ENCODE data around the gene CRYBG3. TPM values are rescaled to one million over a fixed set of nuclear protein-coding genes. Genes with fewer than 3 reads are reported as not detected.

The CRYBG3 gene
- total RNA-seq, 2 experiments from 2014 or later = 1.6 to 1.8 TPM

DNA sequence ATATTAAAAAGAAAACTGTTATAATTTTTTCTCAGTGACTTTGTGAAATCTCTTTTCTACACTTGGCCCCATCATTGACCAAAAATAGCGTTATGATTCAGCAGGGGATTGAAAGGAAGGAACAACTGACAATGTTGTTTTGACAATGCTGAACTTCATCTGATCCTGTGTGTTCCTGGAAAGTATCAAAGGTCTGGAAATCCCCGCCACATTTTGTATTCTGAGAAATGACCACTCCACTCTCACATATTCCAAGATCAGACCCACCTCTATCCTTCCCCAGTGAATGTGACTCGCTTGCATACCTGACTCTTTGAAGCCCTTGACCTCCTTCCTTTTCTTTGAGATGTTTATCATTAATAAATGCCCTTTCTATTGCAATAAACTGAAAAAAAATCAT, 160.1 kb downstream of the CRYBG3 start:
- Mint-ChIP-seq H3K27me3 (ENCODE audit: low read depth) (no peaks in the 10 kb centered on the region), H3K4me1 (ENCODE audit: low read depth) (peaks cover 20% of the 10 kb centered on the region), H3K36me3 (ENCODE audit: low read depth) (no peaks in the 10 kb centered on the region), H3K9me3 (ENCODE audit: insufficient read depth) (no peaks in the 10 kb centered on the region), H3K27ac (no peak overlapping the region), H3K4me3 (no peak overlapping the region)
- peak; percentile 23 for ATAC-seq
- CTCF ChIA-PET = interaction anchor here (1.2 to 1.3 kb wide), 2 partner anchors 10 to 41 kb away, joined by 3 read pairs; partner anchors contain the start of gene RIOX2
- POLR2A ChIA-PET = no interaction called here
- no peak for DNase-seq

DNA sequence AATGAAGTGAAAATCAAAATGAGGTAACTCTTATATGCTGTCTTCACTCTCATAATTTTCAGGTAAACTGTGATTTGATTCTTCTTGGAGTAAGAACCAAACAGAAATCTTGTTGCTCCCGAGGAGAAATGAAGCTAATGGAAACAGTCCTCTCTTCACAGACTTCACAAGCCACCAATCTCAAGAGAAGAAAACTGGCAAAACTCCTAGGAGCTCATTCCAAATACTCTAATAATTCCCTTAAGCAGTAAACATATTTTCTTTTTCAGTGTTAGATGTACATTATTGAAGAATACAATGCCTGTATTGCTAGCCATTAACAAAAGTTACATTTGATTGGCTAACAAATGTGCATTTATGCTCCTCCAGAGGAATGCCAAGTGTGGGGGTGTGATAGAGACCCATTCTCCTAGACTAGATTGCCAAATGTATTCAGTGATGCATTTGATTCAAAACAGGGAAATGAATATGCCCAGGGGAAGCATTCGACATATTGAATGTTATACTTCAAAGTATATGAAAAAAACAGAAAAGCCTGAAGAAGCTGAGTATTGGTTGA, 162.2 kb downstream of the CRYBG3 start:
- DNase-seq (no peak), ATAC-seq (no peak)
- ChIA-PET CTCF (interaction anchor here (0.6 to 3.7 kb wide), 6 partner anchors 10 to 163 kb away, joined by 3 to 18 read pairs (median 4); no protein-coding TSS in a partner anchor), POLR2A (no interaction called here)
- H3K27me3 Mint-ChIP-seq (ENCODE audit: low read depth) = no peaks in the 10 kb centered on the region
- no peak overlapping the region for H3K4me3 Mint-ChIP-seq
- H3K4me1 Mint-ChIP-seq (ENCODE audit: low read depth) = peaks cover 20% of the 10 kb centered on the region
- H3K9me3 Mint-ChIP-seq (ENCODE audit: insufficient read depth) = peaks cover 3% of the 10 kb centered on the region
- peaks cover 2% of the 10 kb centered on the region for H3K36me3 Mint-ChIP-seq (ENCODE audit: low read depth)
- H3K27ac Mint-ChIP-seq = no peak overlapping the region

DNA sequence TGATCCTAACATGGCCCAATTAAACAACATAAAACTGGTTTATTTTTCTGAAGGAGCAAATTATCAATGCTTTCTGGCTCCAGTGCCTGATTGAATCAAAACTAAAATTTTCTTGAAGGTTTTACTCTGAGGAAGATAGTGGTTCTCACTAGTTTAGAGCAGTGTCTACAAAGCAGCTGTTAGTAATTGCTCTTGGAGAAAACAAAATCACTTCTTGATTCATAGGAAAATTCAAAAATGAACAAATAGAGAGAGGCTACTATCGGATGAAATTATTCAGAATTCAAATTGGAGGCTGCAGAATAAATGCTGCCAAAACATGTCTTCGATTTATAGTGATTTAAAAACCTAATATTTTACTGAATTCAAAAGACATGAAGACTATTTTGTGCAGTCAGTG, 165.5 kb downstream of the CRYBG3 start:
- H3K27ac Mint-ChIP-seq = no peak overlapping the region
- no peak for DNase-seq
- H3K9me3 Mint-ChIP-seq (ENCODE audit: insufficient read depth) = peaks cover 3% of the 10 kb centered on the region
- ChIA-PET CTCF (interaction anchor here (1.4 to 3.7 kb wide), 2 partner anchors 33 to 35 kb away, joined by 3 to 18 read pairs; no protein-coding TSS in a partner anchor), POLR2A (no interaction called here)
- peaks cover 28% of the 10 kb centered on the region for H3K4me1 Mint-ChIP-seq (ENCODE audit: low read depth)
- ATAC-seq = no peak
- no peak overlapping the region for H3K4me3 Mint-ChIP-seq
- H3K36me3 Mint-ChIP-seq (ENCODE audit: low read depth) = peaks cover 2% of the 10 kb centered on the region
- no peaks in the 10 kb centered on the region for H3K27me3 Mint-ChIP-seq (ENCODE audit: low read depth)

- DNase-seq (no peak), ATAC-seq (no peak)
- Mint-ChIP-seq H3K27ac (no peak overlapping the region), H3K4me1 (ENCODE audit: low read depth) (peaks cover 22% of the 10 kb centered on the region), H3K4me3 (no peak overlapping the region), H3K27me3 (ENCODE audit: low read depth) (peaks cover 10% of the 10 kb centered on the region), H3K9me3 (ENCODE audit: insufficient read depth) (peaks cover 3% of the 10 kb centered on the region), H3K36me3 (ENCODE audit: low read depth) (peaks cover 2% of the 10 kb centered on the region)
- POLR2A ChIA-PET = no interaction called here
- CTCF ChIA-PET = interaction anchor here (0.7 kb wide), 1 partner anchor 33 kb away, joined by 3 read pairs; no protein-coding TSS in a partner anchor
Observed at GRCh38 chr3:97988784-97989568, 167.2 kb downstream of the CRYBG3 start.

DNA sequence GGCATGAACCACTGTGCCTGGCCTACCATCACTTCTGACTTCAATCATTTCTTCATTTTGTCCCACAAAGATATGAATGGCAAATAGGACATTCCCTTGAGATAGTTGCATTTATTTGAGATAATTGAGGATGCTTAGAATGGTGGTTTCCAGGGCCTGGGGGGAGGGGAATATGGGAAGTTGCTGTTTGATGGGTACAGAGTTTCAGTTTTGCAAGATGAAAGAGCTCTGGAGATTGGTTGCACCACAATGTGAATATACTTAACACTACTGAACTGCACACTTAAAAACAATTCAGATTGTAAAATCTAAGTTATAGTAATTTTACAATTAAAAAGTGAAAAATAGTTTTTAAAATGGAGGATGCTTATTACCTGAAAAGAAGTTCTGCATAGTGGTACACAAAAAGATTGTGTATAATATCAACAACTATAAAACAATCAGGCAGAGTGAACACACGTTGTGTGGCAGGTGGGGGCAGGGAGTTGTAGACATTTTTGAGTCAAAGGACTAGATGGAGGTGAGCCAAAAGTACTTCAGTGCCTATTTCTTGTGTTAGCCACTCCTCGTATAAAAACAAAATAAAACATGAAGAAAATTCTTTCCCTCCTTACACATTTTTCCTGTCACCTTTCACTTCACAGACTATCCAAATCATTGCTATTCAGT, 168.9 kb downstream of the CRYBG3 start:
- H3K27me3 Mint-ChIP-seq (ENCODE audit: low read depth) = peaks cover 12% of the 10 kb centered on the region
- peaks cover 3% of the 10 kb centered on the region for H3K9me3 Mint-ChIP-seq (ENCODE audit: insufficient read depth)
- ChIA-PET POLR2A (no interaction called here), CTCF (interaction anchor here (0.8 to 2.9 kb wide), 3 partner anchors 10 to 32 kb away, joined by 3 to 18 read pairs (median 4); no protein-coding TSS in a partner anchor)
- ATAC-seq (no peak), DNase-seq (no peak)
- H3K36me3 Mint-ChIP-seq (ENCODE audit: low read depth) = peaks cover 2% of the 10 kb centered on the region
- no peak overlapping the region for H3K27ac Mint-ChIP-seq
- peaks cover 22% of the 10 kb centered on the region for H3K4me1 Mint-ChIP-seq (ENCODE audit: low read depth)
- peak overlapping the region; percentile 13 for H3K4me3 Mint-ChIP-seq

DNA sequence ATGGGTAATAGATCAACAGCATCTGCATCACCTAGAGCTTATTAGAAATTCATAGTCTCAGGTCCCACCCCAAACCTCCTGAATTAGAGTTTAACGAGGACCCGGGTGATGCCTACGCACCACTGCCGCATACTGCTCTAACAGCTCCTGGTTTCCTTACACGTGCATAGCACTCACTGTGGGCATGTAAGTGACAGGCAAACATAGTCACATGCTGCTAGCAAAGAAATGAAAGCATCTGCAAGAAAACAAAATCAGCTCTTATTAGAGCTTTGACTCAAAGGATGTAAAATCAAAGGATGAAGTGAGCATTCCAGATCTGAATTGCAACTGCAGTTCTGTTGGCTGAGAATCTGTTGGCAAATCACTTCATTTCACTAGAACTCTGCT, 169.5 kb downstream of the CRYBG3 start:
- Mint-ChIP-seq H3K36me3 (ENCODE audit: low read depth) (peaks cover 2% of the 10 kb centered on the region), H3K27me3 (ENCODE audit: low read depth) (peaks cover 12% of the 10 kb centered on the region), H3K27ac (no peak overlapping the region), H3K4me1 (ENCODE audit: low read depth) (peaks cover 22% of the 10 kb centered on the region), H3K9me3 (ENCODE audit: insufficient read depth) (peaks cover 3% of the 10 kb centered on the region), H3K4me3 (peak overlapping the region; percentile 13)
- ATAC-seq = peak; percentile 55
- CTCF ChIA-PET = interaction anchor here (0.8 to 2.9 kb wide), 3 partner anchors 9 to 32 kb away, joined by 3 to 18 read pairs (median 4); no protein-coding TSS in a partner anchor
- DNase-seq = no peak
- POLR2A ChIA-PET = interaction anchor here (1.2 kb wide), 1 partner anchor 10 kb away, joined by 3 read pairs; no protein-coding TSS in a partner anchor

DNA sequence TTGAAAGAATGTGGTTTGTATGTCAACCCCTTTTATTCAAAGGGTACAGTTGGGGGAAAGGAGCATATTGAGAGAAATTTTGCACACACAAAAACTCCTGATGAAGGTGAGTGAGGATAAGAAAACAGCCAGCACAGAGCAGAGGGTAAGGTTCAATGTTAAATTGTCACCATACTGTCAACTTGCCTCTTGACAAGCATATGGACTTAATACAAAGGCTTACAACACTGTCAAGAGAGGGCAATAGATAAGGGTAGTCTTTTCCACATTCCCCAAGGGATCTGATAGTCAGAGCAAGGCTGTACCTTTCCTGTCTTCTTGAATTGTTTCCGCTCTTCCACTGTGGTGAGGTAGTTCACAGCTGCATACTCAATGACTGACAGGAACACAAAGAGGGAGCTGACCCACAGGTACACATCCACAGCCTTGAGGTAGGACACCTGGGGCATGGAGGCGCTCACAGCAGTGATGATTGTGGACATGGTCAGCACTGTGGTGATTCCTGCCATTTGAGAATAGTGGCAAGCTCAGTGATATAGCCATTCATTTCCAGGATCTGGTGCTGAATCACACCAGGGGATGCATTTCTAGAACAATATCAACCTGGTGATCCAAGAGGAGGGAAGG, 170.8 kb downstream of the CRYBG3 start:
- H3K27ac Mint-ChIP-seq = no peak overlapping the region

GRCh38 chr3:97993526-97993925, 171.7 kb downstream of the CRYBG3 start:
- peaks cover 22% of the 10 kb centered on the region for H3K4me1 Mint-ChIP-seq (ENCODE audit: low read depth)
- no peak overlapping the region for H3K4me3 Mint-ChIP-seq
- no peaks in the 10 kb centered on the region for H3K36me3 Mint-ChIP-seq (ENCODE audit: low read depth)
- ChIA-PET CTCF (interaction anchor here (2.9 kb wide), 1 partner anchor 29 kb away, joined by 18 read pairs; no protein-coding TSS in a partner anchor), POLR2A (no interaction called here)
- ATAC-seq (no peak), DNase-seq (no peak)
- peaks cover 14% of the 10 kb centered on the region for H3K27me3 Mint-ChIP-seq (ENCODE audit: low read depth)
- no peaks in the 10 kb centered on the region for H3K9me3 Mint-ChIP-seq (ENCODE audit: insufficient read depth)
- H3K27ac Mint-ChIP-seq = no peak overlapping the region

More for the DNA sequence above, 170.8 kb downstream of the CRYBG3 start:
- Mint-ChIP-seq H3K4me1 (ENCODE audit: low read depth) (peaks cover 22% of the 10 kb centered on the region), H3K4me3 (no peak overlapping the region), H3K9me3 (ENCODE audit: insufficient read depth) (no peaks in the 10 kb centered on the region), H3K27me3 (ENCODE audit: low read depth) (peaks cover 14% of the 10 kb centered on the region), H3K36me3 (ENCODE audit: low read depth) (peaks cover 2% of the 10 kb centered on the region)
- ATAC-seq (no peak), DNase-seq (no peak)
- CTCF ChIA-PET = interaction anchor here (2.9 kb wide), 1 partner anchor 30 kb away, joined by 18 read pairs; no protein-coding TSS in a partner anchor
- POLR2A ChIA-PET = interaction anchor here (1.2 kb wide), 1 partner anchor 9 kb away, joined by 3 read pairs; no protein-coding TSS in a partner anchor

DNA sequence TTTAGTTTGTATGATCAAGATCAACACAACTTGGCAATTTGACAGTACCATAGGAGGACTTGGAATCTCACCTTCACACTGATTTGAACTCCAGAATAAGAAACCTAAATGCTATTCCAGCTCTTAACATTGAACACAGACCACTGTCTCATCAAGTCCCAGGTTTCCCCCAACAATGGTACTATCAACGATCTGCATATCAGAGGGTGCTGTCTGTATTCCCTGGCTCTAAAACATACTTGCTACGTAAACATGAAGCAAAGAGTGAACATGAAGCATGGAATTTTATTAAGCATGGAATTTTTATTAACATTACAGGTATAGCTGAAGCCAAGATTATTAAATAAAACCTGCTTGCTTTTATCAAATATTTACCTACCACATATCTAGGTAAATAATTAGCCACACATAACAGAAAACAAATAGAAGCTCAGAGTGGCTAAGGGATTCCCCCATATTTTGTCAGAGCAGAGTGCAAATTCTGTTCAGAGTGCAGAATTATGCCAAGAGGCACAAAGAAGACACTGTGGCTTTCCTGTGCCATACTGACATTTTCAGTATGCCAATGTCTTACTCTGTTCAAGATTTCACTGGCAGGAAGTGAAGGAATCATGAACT, 172.6 kb downstream of the CRYBG3 start:
- POLR2A ChIA-PET = no interaction called here

More for the DNA sequence above, 172.6 kb downstream of the CRYBG3 start:
- Mint-ChIP-seq H3K4me3 (no peak overlapping the region), H3K27me3 (ENCODE audit: low read depth) (peaks cover 14% of the 10 kb centered on the region), H3K36me3 (ENCODE audit: low read depth) (no peaks in the 10 kb centered on the region), H3K27ac (no peak overlapping the region), H3K4me1 (ENCODE audit: low read depth) (peaks cover 22% of the 10 kb centered on the region), H3K9me3 (ENCODE audit: insufficient read depth) (no peaks in the 10 kb centered on the region)
- CTCF ChIA-PET = interaction anchor here (1.3 to 1.6 kb wide), 2 partner anchors 11 to 23 kb away, joined by 3 to 4 read pairs; no protein-coding TSS in a partner anchor
- no peak for ATAC-seq
- no peak for DNase-seq

Measured in activated CD8-positive, alpha-beta T cell treated with anti-CD3 and anti-CD28 coated beads, Interleukin-2, amount 10 ng/mL, durations not matched to agents 7 days and 5 days (primary cell).